PC-3 (cell line): Measurements from ENCODE around the gene WDR93.

Experiments used
- EZH2phosphoT487 ChIP-seq: fragments of 300-600 bp; sonication (generic); IDR thresholded peaks from 2 replicates; pipeline ENCODE4 v1.6.1; 2018; ENCODE audit warnings: mild to moderate bottlenecking, antibody characterized with exemption, low read length, borderline replicate concordance
- TF ChIP-seq, protein P1 (sequence below): fragments of 300-600 bp; sonication (generic); conservative IDR thresholded peaks from 2 replicates; pipeline ENCODE4 v1.5.1; 2017; ENCODE audit warnings: antibody characterized with exemption, low read depth, mild to moderate bottlenecking, low read length

DNA sequence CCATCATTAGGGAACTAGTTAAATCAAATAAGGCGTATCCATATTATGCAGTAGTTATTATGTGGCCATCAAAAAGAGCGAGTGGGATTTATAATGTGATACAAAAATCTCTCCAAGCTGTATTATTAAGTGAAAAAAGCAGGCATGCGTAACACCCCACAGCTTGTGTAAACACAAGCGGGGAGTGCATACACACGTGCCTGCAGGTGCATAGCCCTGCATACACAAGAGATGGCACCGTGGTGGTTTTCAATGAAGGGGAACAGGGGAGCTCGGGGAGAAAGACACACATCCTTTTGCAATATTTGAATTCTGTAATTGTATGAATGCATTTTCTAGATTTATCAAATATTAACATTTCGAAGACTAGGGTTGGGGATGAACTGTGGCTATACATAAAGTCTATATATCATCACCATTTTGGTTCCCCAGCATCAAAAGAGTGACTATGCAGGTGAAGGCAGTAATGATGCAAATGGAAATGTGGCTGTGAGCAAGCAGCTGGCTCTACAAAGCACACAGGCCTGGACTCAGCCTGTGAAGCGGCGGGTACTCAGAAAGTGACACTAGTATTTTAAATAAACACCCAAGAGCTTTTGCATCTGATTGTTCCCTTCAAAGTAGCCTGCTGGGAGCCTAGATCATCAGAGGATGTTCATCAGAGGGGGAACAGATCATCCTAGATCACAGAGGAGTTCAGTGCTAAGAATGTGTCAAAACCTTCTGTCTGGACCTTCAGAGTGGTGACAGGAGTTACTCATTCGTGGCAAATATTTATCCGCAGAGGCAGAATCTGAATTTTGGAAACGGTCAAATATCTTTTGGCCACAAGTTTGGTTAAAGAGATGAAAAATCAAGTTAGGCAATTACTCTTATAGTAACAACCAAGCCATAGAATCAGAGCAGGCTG, 25.9 kb upstream of the WDR93 start:
- TF ChIP-seq, protein P1, sequence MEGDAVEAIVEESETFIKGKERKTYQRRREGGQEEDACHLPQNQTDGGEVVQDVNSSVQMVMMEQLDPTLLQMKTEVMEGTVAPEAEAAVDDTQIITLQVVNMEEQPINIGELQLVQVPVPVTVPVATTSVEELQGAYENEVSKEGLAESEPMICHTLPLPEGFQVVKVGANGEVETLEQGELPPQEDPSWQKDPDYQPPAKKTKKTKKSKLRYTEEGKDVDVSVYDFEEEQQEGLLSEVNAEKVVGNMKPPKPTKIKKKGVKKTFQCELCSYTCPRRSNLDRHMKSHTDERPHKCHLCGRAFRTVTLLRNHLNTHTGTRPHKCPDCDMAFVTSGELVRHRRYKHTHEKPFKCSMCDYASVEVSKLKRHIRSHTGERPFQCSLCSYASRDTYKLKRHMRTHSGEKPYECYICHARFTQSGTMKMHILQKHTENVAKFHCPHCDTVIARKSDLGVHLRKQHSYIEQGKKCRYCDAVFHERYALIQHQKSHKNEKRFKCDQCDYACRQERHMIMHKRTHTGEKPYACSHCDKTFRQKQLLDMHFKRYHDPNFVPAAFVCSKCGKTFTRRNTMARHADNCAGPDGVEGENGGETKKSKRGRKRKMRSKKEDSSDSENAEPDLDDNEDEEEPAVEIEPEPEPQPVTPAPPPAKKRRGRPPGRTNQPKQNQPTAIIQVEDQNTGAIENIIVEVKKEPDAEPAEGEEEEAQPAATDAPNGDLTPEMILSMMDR: no peak
- TF ChIP-seq EZH2phosphoT487: no peak
